HCT116 (cell line): Measurements from ENCODE around the gene KRT73. TPM values are rescaled to one million over a fixed set of nuclear protein-coding genes. Genes with fewer than 3 reads are reported as not detected.

Experiments
- ATAC-seq: fragments of 200-7000 bp; cut with Tn5 transposase; 2 replicates; pipeline ENCODE4 v1.9.1; 2020; ENCODE audit warnings: mild to moderate bottlenecking, moderate library complexity
- BruUV-seq: library from RNA; stranded (reverse); fragments of 400-500 nt; replicated peaks from 2 replicates; lab custom pipeline; 2021; lab: Mats Ljungman, UMichigan
- CTCF ChIA-PET: fragments of 300-600 bp; sonication (Branson Sonifier 250); formaldehyde crosslinking; loops from one replicate; lab custom pipeline; 2021; ENCODE audit warnings: antibody characterized with exemption; lab: Charles Lee
- POLR2A ChIA-PET: fragments of 300-600, 350-600 bp; sonication (Branson Sonifier 250); formaldehyde crosslinking; loops from one replicate; lab custom pipeline; 2021; ENCODE audit warnings: antibody characterized with exemption; lab: Charles Lee
- RAD21 ChIA-PET, 2 experiments: fragments of 300-600 bp; sonication (Branson Sonifier 250); formaldehyde crosslinking; loops; one replicate each; lab custom pipeline; 2023; ENCODE audit warnings: low total read pairs in 2 of 2; ENCODE audit not compliant: uncharacterized antibody in 2 of 2, unreplicated experiment in 2 of 2, low non-redundant PET in 1 of 2; lab: Charles Lee
- DNase-seq: peaks from one replicate; pipeline ENCODE4 v3.0.0-alpha.2; 2010; ENCODE audit warnings: low read depth, low spot score
- H2AFZ ChIP-seq: fragments of 200-600 bp; shearing (Covaris generic), sonication (generic); 2 replicates; pipeline ENCODE4 v1.6.1; 2017; ENCODE audit warnings: low read depth, mixed run types, mixed read lengths, antibody characterized with exemption, low read length; ENCODE audit not compliant: poor library complexity, severe bottlenecking
- H3K27ac ChIP-seq: 2 replicates; pipeline ENCODE4 v1.5.1; 2012; ENCODE audit warnings: low read depth, low read length
- H3K27me3 ChIP-seq: fragments of 200-600 bp; sonication (generic); 2 replicates; pipeline ENCODE4 v1.6.1; 2016; ENCODE audit warnings: mixed run types, low read length, mixed read lengths; ENCODE audit not compliant: insufficient read depth
- H3K36me3 ChIP-seq, 2 experiments: fragments of 200-500 bp in 1 of 2; fragments of 200-600 bp in 1 of 2; sonication (Bioruptor generic) in 1 of 2; sonication (generic) in 1 of 2; 2 replicates each; pipeline versions ENCODE4 v1.5.1 to v1.6.1; 2014 to 2016; ENCODE audit warnings: low read length in 2 of 2, inconsistent platforms in 1 of 2, mixed read lengths in 1 of 2, mixed run types in 1 of 2; ENCODE audit not compliant: insufficient read depth in 2 of 2, control insufficient read depth in 1 of 2
- H3K4me1 ChIP-seq, 2 experiments: fragments of 200-600 bp in 1 of 2; sonication (generic) in 1 of 2; 2 replicates each; pipeline versions ENCODE4 v1.5.1 to v1.6.1; 2012 to 2017; ENCODE audit warnings: low read length in 2 of 2, inconsistent platforms in 1 of 2, mild to moderate bottlenecking in 1 of 2, mixed read lengths in 1 of 2, mixed run types in 1 of 2, moderate library complexity in 1 of 2; ENCODE audit not compliant: insufficient read depth in 2 of 2, control insufficient read depth in 1 of 2
- H3K4me2 ChIP-seq: fragments of 200-600 bp; sonication (generic); 2 replicates; pipeline ENCODE4 v1.6.1; 2017; ENCODE audit warnings: mixed run types, low read length, mixed read lengths
- H3K4me3 ChIP-seq, 2 experiments: fragments of 200-600 bp in 1 of 2; sonication (generic) in 1 of 2; replicated peaks in 1 of 2; 2 replicates each; pipeline ENCODE4 v1.5.1; 2011 to 2016; ENCODE audit warnings: low read length in 2 of 2, control low read depth in 1 of 2, low read depth in 1 of 2, mild to moderate bottlenecking in 1 of 2, mixed read lengths in 1 of 2, mixed run types in 1 of 2
- H3K79me2 ChIP-seq: fragments of 200-600 bp; sonication (generic); 2 replicates; pipeline ENCODE4 v1.6.1; 2017; ENCODE audit warnings: mild to moderate bottlenecking, mixed run types, low read length, moderate library complexity, mixed read lengths; ENCODE audit not compliant: insufficient read depth
- H3K9ac ChIP-seq: fragments of 200-600 bp; sonication (generic); 2 replicates; pipeline ENCODE4 v1.6.1; 2016; ENCODE audit warnings: low read length, mixed read lengths
- H3K9me2 ChIP-seq: fragments of 200-600 bp; sonication (generic), shearing (Covaris generic); 2 replicates; pipeline ENCODE4 v1.6.1; 2017; ENCODE audit warnings: mixed run types, mild to moderate bottlenecking, moderate library complexity; ENCODE audit not compliant: insufficient read depth
- H3K9me3 ChIP-seq, 2 experiments: fragments of 200-500 bp in 1 of 2; fragments of 200-600 bp in 1 of 2; sonication (Bioruptor generic) in 1 of 2; sonication (generic) in 1 of 2; 2 replicates each; pipeline ENCODE4 v1.6.1; 2014 to 2017; ENCODE audit warnings: low read length in 2 of 2, mixed read lengths in 2 of 2, inconsistent platforms in 1 of 2, low read depth in 1 of 2, mild to moderate bottlenecking in 1 of 2, mixed run types in 1 of 2, moderate library complexity in 1 of 2; ENCODE audit not compliant: control insufficient read depth in 1 of 2, insufficient read depth in 1 of 2
- H4K20me1 ChIP-seq: fragments of 200-600 bp; sonication (generic), shearing (Covaris generic); 2 replicates; pipeline ENCODE4 v1.6.1; 2017; ENCODE audit warnings: mixed run types, mild to moderate bottlenecking, moderate library complexity; ENCODE audit not compliant: insufficient read depth
- ATF3 ChIP-seq: IDR thresholded peaks from 2 replicates; pipeline ENCODE4 v1.6.1; 2012
- CBX3 ChIP-seq: IDR thresholded peaks from 2 replicates; pipeline ENCODE4 v1.6.1; 2012; ENCODE audit warnings: low read depth
- CTCF ChIP-seq, 3 experiments: fragments of 200-600 bp in 1 of 3; sonication (generic) in 1 of 3; IDR thresholded peaks in 2 of 3; conservative IDR thresholded peaks in 1 of 3; 2 replicates each; pipeline ENCODE4 v1.5.1; 2012 to 2017; ENCODE audit warnings: low read depth in 2 of 3, low read length in 2 of 3, antibody characterized with exemption in 1 of 3, borderline replicate concordance in 1 of 3, control low read depth in 1 of 3, mild to moderate bottlenecking in 1 of 3, mixed read lengths in 1 of 3, mixed run types in 1 of 3, moderate library complexity in 1 of 3; ENCODE audit not compliant: insufficient read depth in 1 of 3
- EGR1 ChIP-seq: IDR thresholded peaks from 2 replicates; pipeline ENCODE4 v1.6.1; 2012; ENCODE audit warnings: low read depth
- ELF1 ChIP-seq: IDR thresholded peaks from 2 replicates; pipeline ENCODE4 v1.6.1; 2012; ENCODE audit warnings: low read depth, borderline replicate concordance
- EZH2 ChIP-seq: fragments of 200-600 bp; sonication (generic); IDR thresholded peaks from 2 replicates; pipeline ENCODE4 v1.6.1; 2017; ENCODE audit warnings: antibody characterized with exemption, mixed run types
- EZH2phosphoT487 ChIP-seq: fragments of 200-600 bp; IDR thresholded peaks from 2 replicates; pipeline ENCODE4 v1.6.1; 2018; ENCODE audit warnings: antibody characterized with exemption, borderline replicate concordance
- JUND ChIP-seq: IDR thresholded peaks from 2 replicates; pipeline ENCODE4 v1.6.1; 2012
- POLR2A ChIP-seq: IDR thresholded peaks from 2 replicates; pipeline ENCODE4 v1.7.0; 2011; ENCODE audit warnings: borderline replicate concordance; ENCODE audit not compliant: insufficient read depth, insufficient read length; ENCODE audit errors: extremely low read depth
- POLR2AphosphoS5 ChIP-seq: IDR thresholded peaks from 2 replicates; pipeline ENCODE4 v1.6.1; 2011; ENCODE audit warnings: mild to moderate bottlenecking, low read depth, low read length, moderate library complexity
- REST ChIP-seq: IDR thresholded peaks from 2 replicates; pipeline ENCODE4 v1.6.1; 2012; ENCODE audit warnings: low read depth
- SRF ChIP-seq: IDR thresholded peaks from 2 replicates; pipeline ENCODE4 v1.6.1; 2012; ENCODE audit warnings: low read depth
- TCF7L2 ChIP-seq: IDR thresholded peaks from 2 replicates; pipeline ENCODE4 v1.7.0; 2011; ENCODE audit warnings: borderline replicate concordance, inconsistent platforms; ENCODE audit not compliant: insufficient read depth, insufficient read length; ENCODE audit errors: extremely low read depth
- ZBTB33 ChIP-seq: IDR thresholded peaks from 2 replicates; pipeline ENCODE4 v1.6.1; 2011; ENCODE audit warnings: mild to moderate bottlenecking, low read length, moderate library complexity; ENCODE audit not compliant: insufficient replicate concordance; ENCODE audit errors: extremely low read depth
- ZFX ChIP-seq: fragments of 450-650 bp; IDR thresholded peaks from 2 replicates; pipeline ENCODE4 v1.6.1; 2017
- intact Hi-C: fragments of 100-400 bp; cut with micrococcal nuclease; formaldehyde crosslinking; loops from 2 replicates; pipeline ENCODE4 v1.10.0; 2022
- total RNA-seq: library from RNA; stranded (reverse); gene quantifications from one replicate; pipeline ENCODE4 v1.2.1, GENCODE V29; 2021; ENCODE audit not compliant: unreplicated experiment

The KRT73 gene
- total RNA-seq, 1 experiment from 2014 or later = not detected

GRCh38 chr12:52606581-52607218 is 11.7 kb downstream of the KRT73 start:
- POLR2A ChIA-PET = no interaction called here
- Histone ChIP-seq H3K27ac (no peak overlapping the region), H3K4me1 (peaks cover 0 to 21% of the 10 kb centered on the region in 2 experiments; a peak in 3 of 4 replicates), H3K27me3 (no peaks in the 10 kb centered on the region), H2AFZ (no peak overlapping the region), H3K79me2 (no peaks in the 10 kb centered on the region), H4K20me1 (no peaks in the 10 kb centered on the region), H3K36me3 (no peaks in the 10 kb centered on the region), H3K4me3 (no peak overlapping the region)
- no TSS peak for BruUV-seq
- ATAC-seq = no peak
- TF ChIP-seq ELF1 (no peak), POLR2AphosphoS5 (no peak), EZH2 (no peak), CTCF (IDR thresholded peaks at IDR 0.05 in 2 of 3, conservative IDR thresholded peaks at IDR 0.05 in 1 of 3; ENCODE audit: borderline replicate concordance in 1 of 3, insufficient read depth in 1 of 3, low read depth in 2 of 3, low read length in 2 of 3) (no peak), SRF (no peak), TCF7L2 (no peak), POLR2A (no peak), ZBTB33 (no peak), ZFX (no peak), CBX3 (no peak), EGR1 (no peak), JUND (no peak), EZH2phosphoT487 (no peak), REST (no peak), ATF3 (no peak)
- TF ChIP-seq, all 23 proteins: peak for 0
- ChIA-PET CTCF (no interaction called here), RAD21 (no interaction called here)
- no peaks in the 10 kb centered on the region for H3K9me2 ChIP-seq
- no peak overlapping the region for H3K9ac ChIP-seq
- no peaks in the 10 kb centered on the region for H3K9me3 ChIP-seq
- DNase-seq = no peak
- intact Hi-C loops = no loop called here
- H3K4me2 ChIP-seq = no peak overlapping the region
